ENCODE data around the gene SMYD3.

GRCh38 chr1:246488674-246489073, 18.4 kb downstream of the SMYD3 start:
- no peak for TF ChIP-seq POLR2A (IDR thresholded peaks at IDR 0.05)
- TF ChIP-seq, protein P1, sequence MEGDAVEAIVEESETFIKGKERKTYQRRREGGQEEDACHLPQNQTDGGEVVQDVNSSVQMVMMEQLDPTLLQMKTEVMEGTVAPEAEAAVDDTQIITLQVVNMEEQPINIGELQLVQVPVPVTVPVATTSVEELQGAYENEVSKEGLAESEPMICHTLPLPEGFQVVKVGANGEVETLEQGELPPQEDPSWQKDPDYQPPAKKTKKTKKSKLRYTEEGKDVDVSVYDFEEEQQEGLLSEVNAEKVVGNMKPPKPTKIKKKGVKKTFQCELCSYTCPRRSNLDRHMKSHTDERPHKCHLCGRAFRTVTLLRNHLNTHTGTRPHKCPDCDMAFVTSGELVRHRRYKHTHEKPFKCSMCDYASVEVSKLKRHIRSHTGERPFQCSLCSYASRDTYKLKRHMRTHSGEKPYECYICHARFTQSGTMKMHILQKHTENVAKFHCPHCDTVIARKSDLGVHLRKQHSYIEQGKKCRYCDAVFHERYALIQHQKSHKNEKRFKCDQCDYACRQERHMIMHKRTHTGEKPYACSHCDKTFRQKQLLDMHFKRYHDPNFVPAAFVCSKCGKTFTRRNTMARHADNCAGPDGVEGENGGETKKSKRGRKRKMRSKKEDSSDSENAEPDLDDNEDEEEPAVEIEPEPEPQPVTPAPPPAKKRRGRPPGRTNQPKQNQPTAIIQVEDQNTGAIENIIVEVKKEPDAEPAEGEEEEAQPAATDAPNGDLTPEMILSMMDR (IDR thresholded peaks at IDR 0.05): no peak
